ENCODE data around the gene MFSD6.

DNA sequence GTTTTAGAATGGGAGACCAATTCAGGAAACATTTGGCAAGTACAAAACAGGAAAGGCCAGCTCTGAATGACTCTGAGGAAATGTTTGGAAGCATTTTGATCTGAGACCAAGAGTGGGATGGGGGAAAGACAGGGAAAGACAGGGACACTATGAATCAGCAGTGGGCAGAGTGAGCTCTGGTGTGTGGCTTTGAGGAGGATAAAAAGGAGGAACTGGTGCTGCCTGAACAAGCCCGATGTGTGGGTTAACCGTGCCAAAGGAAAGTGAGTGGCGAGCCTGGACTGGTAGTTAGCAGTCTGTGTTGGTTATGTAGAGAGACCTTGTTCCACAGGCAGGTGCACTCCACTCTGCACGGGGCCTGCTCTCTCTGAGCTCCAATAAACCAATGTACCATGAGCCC lies 5.3 kb downstream of the MFSD6 start:
- TF ChIP-seq POLR2A (IDR thresholded peaks at IDR 0.05) (no peak), POLR2AphosphoS5 (IDR thresholded peaks at IDR 0.05) (no peak)
- TF ChIP-seq, protein P1, sequence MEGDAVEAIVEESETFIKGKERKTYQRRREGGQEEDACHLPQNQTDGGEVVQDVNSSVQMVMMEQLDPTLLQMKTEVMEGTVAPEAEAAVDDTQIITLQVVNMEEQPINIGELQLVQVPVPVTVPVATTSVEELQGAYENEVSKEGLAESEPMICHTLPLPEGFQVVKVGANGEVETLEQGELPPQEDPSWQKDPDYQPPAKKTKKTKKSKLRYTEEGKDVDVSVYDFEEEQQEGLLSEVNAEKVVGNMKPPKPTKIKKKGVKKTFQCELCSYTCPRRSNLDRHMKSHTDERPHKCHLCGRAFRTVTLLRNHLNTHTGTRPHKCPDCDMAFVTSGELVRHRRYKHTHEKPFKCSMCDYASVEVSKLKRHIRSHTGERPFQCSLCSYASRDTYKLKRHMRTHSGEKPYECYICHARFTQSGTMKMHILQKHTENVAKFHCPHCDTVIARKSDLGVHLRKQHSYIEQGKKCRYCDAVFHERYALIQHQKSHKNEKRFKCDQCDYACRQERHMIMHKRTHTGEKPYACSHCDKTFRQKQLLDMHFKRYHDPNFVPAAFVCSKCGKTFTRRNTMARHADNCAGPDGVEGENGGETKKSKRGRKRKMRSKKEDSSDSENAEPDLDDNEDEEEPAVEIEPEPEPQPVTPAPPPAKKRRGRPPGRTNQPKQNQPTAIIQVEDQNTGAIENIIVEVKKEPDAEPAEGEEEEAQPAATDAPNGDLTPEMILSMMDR (IDR thresholded peaks at IDR 0.05 in 8 of 11, conservative IDR thresholded peaks at IDR 0.05 in 3 of 11): no peak
